Kidney (tissue), 14 donors: ENCODE results near the gene RAB7A. TPM values are rescaled to one million over a fixed set of nuclear protein-coding genes. Genes with fewer than 3 reads are reported as not detected.

ENCODE experiments used
- DNase-seq, 5 donors: peaks; one replicate each; pipeline ENCODE4 v3.0.0-alpha.2; 2013 to 2020
- FAIRE-seq: peaks from 2 replicates; lab custom pipeline; 2012; peaks lifted over from hg19 to GRCh38; lab: Jason Lieb, UNC
- H3K27ac ChIP-seq, 2 donors: one replicate each; pipeline ENCODE4 v1.7.0; 2013; ENCODE audit warnings: low read depth in 2 of 2, low read length in 2 of 2, inconsistent platforms in 1 of 2
- H3K27me3 ChIP-seq: one replicate; pipeline ENCODE4 v1.7.1; 2013; ENCODE audit warnings: low read length, inconsistent platforms; ENCODE audit not compliant: control insufficient read depth, insufficient read depth
- H3K36me3 ChIP-seq, 3 donors: one replicate each; pipeline versions ENCODE4 v1.7.0 to v1.7.1; 2013; ENCODE audit warnings: low read length in 3 of 3, control low read depth in 1 of 3, inconsistent platforms in 1 of 3; ENCODE audit not compliant: insufficient read depth in 3 of 3, control insufficient read depth in 2 of 3
- H3K4me1 ChIP-seq, 3 donors: one replicate each; pipeline versions ENCODE4 v1.7.0 to v1.7.1; 2013; ENCODE audit warnings: low read length in 3 of 3, inconsistent platforms in 1 of 3, low read depth in 1 of 3; ENCODE audit not compliant: control insufficient read depth in 2 of 3, insufficient read depth in 2 of 3
- H3K4me3 ChIP-seq, 3 donors: one replicate each; pipeline versions ENCODE4 v1.7.0 to v1.8.1; 2013; ENCODE audit warnings: low read length in 3 of 3, control low read depth in 1 of 3, inconsistent platforms in 1 of 3
- H3K9ac ChIP-seq, 3 donors: one replicate each; pipeline versions ENCODE4 v1.7.0 to v1.7.1; 2013; ENCODE audit warnings: low read length in 3 of 3, control low read depth in 1 of 3, inconsistent platforms in 1 of 3
- H3K9me3 ChIP-seq, 3 donors: one replicate each; pipeline versions ENCODE4 v1.7.0 to v1.7.1; 2013; ENCODE audit warnings: low read length in 3 of 3, control low read depth in 1 of 3, inconsistent platforms in 1 of 3; ENCODE audit not compliant: control insufficient read depth in 2 of 3, insufficient read depth in 1 of 3
- intact Hi-C: fragments of 100-400 bp; cut with DNase I; formaldehyde crosslinking; loops from one replicate; pipeline ENCODE4 v1.11.1; 2022
- polyA plus RNA-seq: library from polyadenylated mRNA; stranded (reverse); fragments of 350-450 nt; fragmentation: Illumina TruSeq; extraction: RNeasy Lipid Tissue Mini Kit (QIAGEN cat#74804); gene quantifications from one replicate; pipeline ENCODE4 v1.2.3, GENCODE V29; 2014; ENCODE audit warnings: low read depth, low replicate concordance; ENCODE audit not compliant: insufficient read depth
- total RNA-seq: library from RNA; stranded (reverse); fragmentation: NEBNext Ultra II Directional; extraction: Animal tissue kit (Norgen Biotek cat#: 25700); gene quantifications from one replicate; pipeline ENCODE4 v1.2.1, GENCODE V29; 2021
- TF ChIP-seq, protein P1 (sequence below): IDR thresholded peaks from 3 replicates; pipeline ENCODE4 v1.5.1; 2012; ENCODE audit warnings: mild to moderate bottlenecking, moderate library complexity, borderline replicate concordance; ENCODE audit not compliant: insufficient read depth; ENCODE audit errors: extremely low read depth
- donor health status: control.
- donor health status: control.
- donor health status: control.
- donor health status: control.
- donor health status: control.
- donor health status: DM: yes; HTN: yes; CAD: no.
- donor health status: Normal renal cell carcinoma (clear cell type).

Gene RAB7A
- total and polyA plus RNA-seq, 2 donors from 2014 or later = 211 to 248 TPM

DNA sequence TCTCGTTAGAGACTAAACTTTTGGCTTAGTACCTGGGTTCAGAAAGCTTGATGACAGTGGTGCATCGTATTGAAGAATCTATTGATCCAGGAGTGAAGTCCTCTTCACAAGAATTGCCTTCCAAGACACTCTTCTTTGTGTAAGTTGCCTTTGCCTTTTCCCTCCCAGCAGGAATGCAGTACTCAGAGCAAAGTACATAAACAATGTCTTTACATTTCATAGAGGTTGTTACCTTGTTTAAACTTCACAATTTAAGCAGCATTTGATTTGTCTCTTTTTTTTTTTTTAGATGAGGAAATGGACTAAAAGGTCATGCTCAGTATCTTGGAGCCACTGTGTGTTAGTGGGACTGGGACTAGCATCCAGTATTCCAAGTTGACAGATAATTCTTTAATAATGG, 9.9 kb downstream of the RAB7A start:
- no peaks in the 10 kb centered on the region for H3K27me3 ChIP-seq
- H3K27ac ChIP-seq = no peak overlapping the region
- H3K4me1 ChIP-seq = peaks cover 0 to 12% (median 12%) of the 10 kb centered on the region in 3 donors
- no peaks in the 10 kb centered on the region for H3K9me3 ChIP-seq
- intact Hi-C loops = no loop called here
- H3K36me3 ChIP-seq = no peaks in the 10 kb centered on the region
- TF ChIP-seq, protein P1, sequence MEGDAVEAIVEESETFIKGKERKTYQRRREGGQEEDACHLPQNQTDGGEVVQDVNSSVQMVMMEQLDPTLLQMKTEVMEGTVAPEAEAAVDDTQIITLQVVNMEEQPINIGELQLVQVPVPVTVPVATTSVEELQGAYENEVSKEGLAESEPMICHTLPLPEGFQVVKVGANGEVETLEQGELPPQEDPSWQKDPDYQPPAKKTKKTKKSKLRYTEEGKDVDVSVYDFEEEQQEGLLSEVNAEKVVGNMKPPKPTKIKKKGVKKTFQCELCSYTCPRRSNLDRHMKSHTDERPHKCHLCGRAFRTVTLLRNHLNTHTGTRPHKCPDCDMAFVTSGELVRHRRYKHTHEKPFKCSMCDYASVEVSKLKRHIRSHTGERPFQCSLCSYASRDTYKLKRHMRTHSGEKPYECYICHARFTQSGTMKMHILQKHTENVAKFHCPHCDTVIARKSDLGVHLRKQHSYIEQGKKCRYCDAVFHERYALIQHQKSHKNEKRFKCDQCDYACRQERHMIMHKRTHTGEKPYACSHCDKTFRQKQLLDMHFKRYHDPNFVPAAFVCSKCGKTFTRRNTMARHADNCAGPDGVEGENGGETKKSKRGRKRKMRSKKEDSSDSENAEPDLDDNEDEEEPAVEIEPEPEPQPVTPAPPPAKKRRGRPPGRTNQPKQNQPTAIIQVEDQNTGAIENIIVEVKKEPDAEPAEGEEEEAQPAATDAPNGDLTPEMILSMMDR = no peak
- FAIRE-seq (no peak), DNase-seq (no peak)
- no peak overlapping the region for H3K9ac ChIP-seq
- no peak overlapping the region for H3K4me3 ChIP-seq

DNA sequence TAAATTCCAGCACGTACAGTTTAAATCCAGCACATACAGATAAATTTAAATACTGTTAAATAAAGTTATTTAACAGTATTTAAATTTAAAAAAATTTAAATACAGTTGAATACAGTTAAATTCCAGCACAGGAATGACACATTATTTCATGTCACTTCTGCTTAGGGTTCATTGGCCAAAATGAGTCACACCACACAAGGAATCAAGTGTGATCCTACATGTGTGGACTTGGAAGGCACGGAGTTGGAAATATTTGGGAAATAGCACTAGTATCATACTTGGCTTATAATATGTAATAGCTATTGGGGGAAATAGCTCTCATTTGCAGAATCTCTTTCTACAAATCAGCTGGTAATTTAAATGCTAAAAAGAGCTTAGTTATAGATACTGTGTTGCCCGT, 10.6 kb downstream of the RAB7A start:
- Histone ChIP-seq H3K36me3 (no peaks in the 10 kb centered on the region), H3K9ac (no peak overlapping the region), H3K4me3 (no peak overlapping the region), H3K27ac (no peak overlapping the region), H3K4me1 (peaks cover 0 to 12% (median 4%) of the 10 kb centered on the region in 3 donors), H3K9me3 (no peaks in the 10 kb centered on the region), H3K27me3 (no peaks in the 10 kb centered on the region)
- TF ChIP-seq, protein P1 = no peak
- intact Hi-C loops = no loop called here
- FAIRE-seq (no peak), DNase-seq (no peak)

DNA sequence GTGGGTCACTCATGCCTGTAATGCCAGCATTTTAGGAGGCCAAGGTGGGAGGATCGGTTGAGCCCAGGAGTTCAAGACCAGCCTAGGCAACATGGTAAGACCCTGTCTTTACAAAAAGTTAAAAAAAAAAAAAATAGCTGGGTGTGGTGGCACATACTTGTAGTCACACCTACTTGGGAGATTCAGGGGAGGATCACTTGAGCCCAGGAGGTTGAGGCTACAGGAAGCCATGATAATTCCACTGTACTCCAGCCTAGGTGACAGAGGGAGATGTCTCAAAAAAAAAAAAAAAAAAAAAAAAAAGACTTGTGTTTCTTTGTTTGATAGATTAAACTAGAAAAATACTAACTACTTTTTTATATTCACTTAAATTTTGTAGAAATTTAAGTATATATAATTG, 14.6 kb downstream of the RAB7A start:
- FAIRE-seq = peak; percentile 77
- DNase-seq = no peak
- intact Hi-C loops = no loop called here

More for the DNA sequence above, 14.6 kb downstream of the RAB7A start:
- TF ChIP-seq, protein P1 = no peak
- H3K27ac ChIP-seq = no peak overlapping the region
- H3K4me3 ChIP-seq = no peak overlapping the region
- H3K9ac ChIP-seq = no peak overlapping the region
- peaks cover 0 to 5% (median 0%) of the 10 kb centered on the region in 3 donors for H3K36me3 ChIP-seq
- H3K4me1 ChIP-seq = peaks cover 0 to 2% (median 0%) of the 10 kb centered on the region in 3 donors
- no peaks in the 10 kb centered on the region for H3K27me3 ChIP-seq
- peaks cover 0 to 2% (median 0%) of the 10 kb centered on the region in 3 donors for H3K9me3 ChIP-seq
